Kidney (tissue), 14 donors: Measurements from ENCODE around the gene TYK2. TPM values are rescaled to one million over a fixed set of nuclear protein-coding genes. Genes with fewer than 3 reads are reported as not detected.

ENCODE experiments used
- DNase-seq, 5 donors: peaks; one replicate each; pipeline ENCODE4 v3.0.0-alpha.2; 2013 to 2020
- FAIRE-seq: peaks from 2 replicates; lab custom pipeline; 2012; peaks lifted over from hg19 to GRCh38; lab: Jason Lieb, UNC
- H3K27ac ChIP-seq, 2 donors: one replicate each; pipeline ENCODE4 v1.7.0; 2013; ENCODE audit warnings: low read depth in 2 of 2, low read length in 2 of 2, inconsistent platforms in 1 of 2
- H3K27me3 ChIP-seq: one replicate; pipeline ENCODE4 v1.7.1; 2013; ENCODE audit warnings: low read length, inconsistent platforms; ENCODE audit not compliant: control insufficient read depth, insufficient read depth
- H3K36me3 ChIP-seq, 3 donors: one replicate each; pipeline versions ENCODE4 v1.7.0 to v1.7.1; 2013; ENCODE audit warnings: low read length in 3 of 3, control low read depth in 1 of 3, inconsistent platforms in 1 of 3; ENCODE audit not compliant: insufficient read depth in 3 of 3, control insufficient read depth in 2 of 3
- H3K4me1 ChIP-seq, 3 donors: one replicate each; pipeline versions ENCODE4 v1.7.0 to v1.7.1; 2013; ENCODE audit warnings: low read length in 3 of 3, inconsistent platforms in 1 of 3, low read depth in 1 of 3; ENCODE audit not compliant: control insufficient read depth in 2 of 3, insufficient read depth in 2 of 3
- H3K4me3 ChIP-seq, 3 donors: one replicate each; pipeline versions ENCODE4 v1.7.0 to v1.8.1; 2013; ENCODE audit warnings: low read length in 3 of 3, control low read depth in 1 of 3, inconsistent platforms in 1 of 3
- H3K9ac ChIP-seq, 3 donors: one replicate each; pipeline versions ENCODE4 v1.7.0 to v1.7.1; 2013; ENCODE audit warnings: low read length in 3 of 3, control low read depth in 1 of 3, inconsistent platforms in 1 of 3
- H3K9me3 ChIP-seq, 3 donors: one replicate each; pipeline versions ENCODE4 v1.7.0 to v1.7.1; 2013; ENCODE audit warnings: low read length in 3 of 3, control low read depth in 1 of 3, inconsistent platforms in 1 of 3; ENCODE audit not compliant: control insufficient read depth in 2 of 3, insufficient read depth in 1 of 3
- CTCF ChIP-seq: IDR thresholded peaks from 3 replicates; pipeline ENCODE4 v1.5.1; 2012; ENCODE audit warnings: mild to moderate bottlenecking, moderate library complexity, borderline replicate concordance; ENCODE audit not compliant: insufficient read depth; ENCODE audit errors: extremely low read depth
- intact Hi-C: fragments of 100-400 bp; cut with DNase I; formaldehyde crosslinking; loops from one replicate; pipeline ENCODE4 v1.11.1; 2022
- polyA plus RNA-seq: library from polyadenylated mRNA; stranded (reverse); fragments of 350-450 nt; fragmentation: Illumina TruSeq; extraction: RNeasy Lipid Tissue Mini Kit (QIAGEN cat#74804); gene quantifications from one replicate; pipeline ENCODE4 v1.2.3, GENCODE V29; 2014; ENCODE audit warnings: low read depth, low replicate concordance; ENCODE audit not compliant: insufficient read depth
- total RNA-seq: library from RNA; stranded (reverse); fragmentation: NEBNext Ultra II Directional; extraction: Animal tissue kit (Norgen Biotek cat#: 25700); gene quantifications from one replicate; pipeline ENCODE4 v1.2.1, GENCODE V29; 2021
- donor health status: control.
- donor health status: control.
- donor health status: control.
- donor health status: control.
- donor health status: control.
- donor health status: DM: yes; HTN: yes; CAD: no.
- donor health status: Normal renal cell carcinoma (clear cell type).

TYK2 gene
- total and polyA plus RNA-seq, 2 donors from 2014 or later: 127 to 131 TPM

GRCh38 chr19:10421240-10422045 is 41.1 kb upstream of the TYK2 start:
- H3K36me3 ChIP-seq: no peaks in the 10 kb centered on the region
- peaks cover 0 to 16% (median 0%) of the 10 kb centered on the region in 3 donors for H3K4me1 ChIP-seq
- peaks cover 46% of the 10 kb centered on the region for H3K27me3 ChIP-seq
- intact Hi-C loops: no loop called here
- no peak overlapping the region for H3K4me3 ChIP-seq
- no peak for TF ChIP-seq CTCF
- H3K27ac ChIP-seq: no peak overlapping the region
- DNase-seq: no peak
- H3K9ac ChIP-seq: no peak overlapping the region
- no peaks in the 10 kb centered on the region for H3K9me3 ChIP-seq
- no peak for FAIRE-seq

- FAIRE-seq (no peak), DNase-seq (peak in 3 of 5 donors; percentile 42 to 73 (median 57))
- no peak for TF ChIP-seq CTCF
- no peaks in the 10 kb centered on the region for H3K9me3 ChIP-seq
- H3K4me3 ChIP-seq: peak within 1 kb of the TSS in 1 of 3 donors; percentile 26
- no peak within 1 kb of the TSS for H3K9ac ChIP-seq
- H3K4me1 ChIP-seq: peaks cover 0 to 22% (median 3%) of the 10 kb centered on the region in 3 donors
- intact Hi-C loops: no loop called here
- peaks cover 51% of the 10 kb centered on the region for H3K27me3 ChIP-seq
- no peak within 1 kb of the TSS for H3K27ac ChIP-seq
- H3K36me3 ChIP-seq: no peaks in the 10 kb centered on the region
Measured at GRCh38 chr19:10420444-10421239, 40.3 kb upstream of the TYK2 start, which contains the start of gene PDE4A. Gene PDE4A (plus strand): TSS chr19:10420538. CDS start chr19:10420765, 227 bp downstream.

GRCh38 chr19:10419646-10420443 is 39.5 kb upstream of the TYK2 start:
- TF ChIP-seq CTCF: no peak
- intact Hi-C loops: no loop called here
- Histone ChIP-seq H3K9me3 (no peaks in the 10 kb centered on the region), H3K9ac (no peak overlapping the region), H3K4me1 (peaks cover 0 to 23% (median 3%) of the 10 kb centered on the region in 3 donors), H3K4me3 (peak overlapping the region in 1 of 3 donors; percentile 26), H3K27me3 (peaks cover 50% of the 10 kb centered on the region), H3K27ac (no peak overlapping the region), H3K36me3 (no peaks in the 10 kb centered on the region)
- peak; percentile 48 to 78 (median 59) for DNase-seq
- no peak for FAIRE-seq
